IPS-NIHi11 (cell line): ENCODE measurements around the gene MED7.
"Not testable (repeated sequence)": the region's sequence is repeated elsewhere in the genome, so short reads cannot be mapped to it uniquely, and the experiment has no call there.

Experiments used
- DNase-seq: peaks from one replicate; pipeline ENCODE4 v3.0.0; 2012; ENCODE audit warnings: mixed read lengths, low spot score

Gene MED7, protein sequence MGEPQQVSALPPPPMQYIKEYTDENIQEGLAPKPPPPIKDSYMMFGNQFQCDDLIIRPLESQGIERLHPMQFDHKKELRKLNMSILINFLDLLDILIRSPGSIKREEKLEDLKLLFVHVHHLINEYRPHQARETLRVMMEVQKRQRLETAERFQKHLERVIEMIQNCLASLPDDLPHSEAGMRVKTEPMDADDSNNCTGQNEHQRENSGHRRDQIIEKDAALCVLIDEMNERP

DNA sequence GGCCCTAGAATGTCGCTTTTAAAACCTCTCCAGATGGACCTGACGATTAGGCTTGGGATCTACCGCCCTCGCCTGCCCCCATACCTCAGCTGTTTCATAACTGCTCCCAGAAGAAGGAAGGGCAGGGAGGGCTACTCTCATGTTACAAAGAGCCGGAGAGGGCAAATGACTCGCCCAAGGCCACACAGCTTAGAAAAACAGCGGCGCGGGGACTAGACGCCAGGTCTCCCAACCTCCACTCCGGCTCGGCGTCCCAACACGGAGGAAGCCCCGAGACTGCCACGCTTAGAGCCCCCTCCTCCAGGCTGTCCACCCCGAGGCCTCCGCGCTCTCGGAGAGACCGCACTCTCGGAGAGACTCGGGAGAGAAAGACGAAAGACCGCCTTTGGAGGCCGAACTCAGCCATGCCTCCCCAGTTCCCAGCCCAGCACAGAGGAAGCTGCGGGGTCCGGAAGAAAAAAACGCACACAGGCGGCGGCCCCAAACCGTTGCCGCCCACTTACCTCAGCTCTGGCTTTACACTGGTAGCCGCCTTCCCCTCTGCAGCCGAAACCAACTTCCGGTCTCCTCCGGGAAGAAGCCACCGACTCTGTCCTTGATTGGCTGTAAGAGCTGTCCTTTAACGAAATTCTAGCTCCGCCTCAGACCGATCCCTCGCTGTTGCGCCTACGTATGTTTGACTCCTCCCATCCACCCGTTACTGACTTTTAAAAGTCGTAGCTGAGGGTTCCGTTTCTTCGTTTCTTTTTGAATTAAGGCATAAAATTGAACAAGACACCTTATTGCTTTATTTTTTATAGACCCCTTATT lies at the start of gene MED7:
TSS of gene MED7 (minus strand) at position 549 of the 810 bp plus-strand sequence. CDS start 3,434 bp downstream, outside the sequence.
- DNase-seq = peak; percentile 97

DNA sequence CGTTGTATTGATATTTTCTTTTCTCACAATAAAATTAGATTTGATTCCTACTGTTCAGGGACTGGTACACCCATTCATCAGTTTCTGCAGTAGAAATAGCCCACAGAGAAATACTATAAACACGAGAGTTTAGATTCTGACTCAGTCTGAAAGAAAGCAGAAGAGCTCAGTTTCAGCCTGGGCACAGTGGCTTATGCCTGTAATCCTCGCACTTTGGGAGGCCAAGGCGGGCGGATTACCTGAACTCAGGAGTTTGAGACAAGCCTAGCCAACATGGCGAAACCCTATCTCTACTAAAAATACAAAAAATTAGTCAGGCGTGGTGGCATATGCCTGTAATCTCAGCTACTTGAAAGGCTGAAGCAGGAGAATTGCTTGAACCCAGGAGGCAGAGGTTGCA lies 46.6 kb upstream of the MED7 start:
- DNase-seq = no peak

DNA sequence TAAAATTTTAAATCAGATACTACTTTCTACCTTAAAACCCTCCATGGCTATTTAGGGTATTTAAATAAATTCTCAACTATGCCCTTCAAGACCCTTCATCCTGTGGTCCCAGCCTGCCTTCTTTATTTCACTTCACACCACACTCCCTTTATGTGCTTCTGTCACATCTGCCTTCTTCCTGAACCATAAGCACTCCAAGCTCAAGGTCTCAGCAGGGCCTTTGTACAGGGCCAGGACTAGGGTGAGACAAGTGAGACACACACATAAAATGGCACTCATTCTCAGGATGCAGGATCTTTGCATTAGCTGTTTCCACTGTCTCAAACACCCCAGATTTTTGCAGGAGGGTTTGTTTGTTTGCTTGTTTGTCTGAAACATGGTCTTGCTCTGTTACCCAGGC lies 45.6 kb upstream of the MED7 start:
- no peak for DNase-seq

DNA sequence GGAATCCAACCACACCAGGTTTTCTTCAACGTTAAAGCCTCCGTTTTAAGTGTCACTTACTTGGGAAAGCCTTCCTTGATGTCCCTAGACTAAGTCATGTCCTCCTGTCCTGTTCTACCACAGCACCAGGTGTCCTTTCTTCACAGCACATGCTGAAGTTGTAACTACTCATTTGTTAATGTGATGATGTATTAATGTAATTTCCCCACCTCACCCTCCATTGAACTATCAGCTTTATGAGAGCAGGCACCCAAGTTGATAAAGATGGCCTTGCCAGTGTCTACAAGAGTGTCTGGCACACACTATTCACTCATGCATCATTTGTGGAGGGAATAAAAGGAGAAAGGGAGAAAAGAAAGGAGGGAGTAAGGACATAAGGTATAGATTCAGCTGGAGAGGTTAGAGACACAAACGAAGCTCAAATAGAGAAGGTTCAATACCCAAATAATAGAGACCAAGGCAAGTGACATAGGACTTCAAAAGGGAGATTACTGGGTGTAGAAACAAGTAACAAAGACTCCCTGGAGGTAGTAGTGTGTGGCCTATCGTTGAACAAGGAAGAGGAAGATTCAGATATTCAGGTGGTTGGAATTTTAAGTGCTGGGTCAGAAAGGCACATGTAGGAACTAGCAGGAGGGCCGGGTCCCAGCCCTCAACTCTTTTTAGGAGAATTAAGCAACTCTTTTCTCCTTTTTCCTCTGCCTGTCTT lies 44.5 kb upstream of the MED7 start:
- peak; percentile 20 for DNase-seq

DNA sequence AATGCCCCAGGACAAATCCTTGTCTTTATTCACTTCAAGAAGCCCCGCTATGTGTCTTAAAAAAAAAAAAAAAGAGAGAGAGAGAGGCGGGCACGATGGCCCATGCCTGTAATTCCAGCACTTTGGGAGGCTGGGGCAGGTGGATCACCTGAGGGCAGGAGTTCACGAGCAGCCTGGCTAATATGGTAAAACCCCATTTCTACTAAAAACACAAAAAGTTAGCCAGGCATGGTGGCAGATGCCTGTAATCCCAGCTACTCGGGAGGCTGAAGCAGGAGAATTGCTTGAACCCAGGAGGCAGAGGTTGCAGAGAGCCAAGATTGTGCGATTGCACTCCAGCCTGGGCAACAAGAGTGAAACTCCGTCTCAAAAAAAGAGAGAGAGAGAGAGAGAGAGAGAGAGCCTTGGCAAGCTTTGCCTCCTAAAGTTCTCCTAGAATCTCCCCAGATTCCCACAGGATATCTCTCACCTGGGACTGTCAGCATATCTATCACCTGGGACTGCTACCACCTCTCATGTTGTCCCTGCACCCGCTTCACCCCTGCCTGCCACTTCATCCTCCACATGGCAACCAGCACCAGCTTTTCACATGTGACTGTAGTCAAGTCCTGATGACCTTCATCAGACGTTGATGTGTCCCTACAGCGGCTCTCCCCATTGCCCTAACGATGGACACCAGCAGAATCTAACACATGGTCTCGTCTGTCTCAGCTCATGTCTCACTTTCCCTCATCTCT lies 43.8 kb upstream of the MED7 start:
- no peak for DNase-seq

DNA sequence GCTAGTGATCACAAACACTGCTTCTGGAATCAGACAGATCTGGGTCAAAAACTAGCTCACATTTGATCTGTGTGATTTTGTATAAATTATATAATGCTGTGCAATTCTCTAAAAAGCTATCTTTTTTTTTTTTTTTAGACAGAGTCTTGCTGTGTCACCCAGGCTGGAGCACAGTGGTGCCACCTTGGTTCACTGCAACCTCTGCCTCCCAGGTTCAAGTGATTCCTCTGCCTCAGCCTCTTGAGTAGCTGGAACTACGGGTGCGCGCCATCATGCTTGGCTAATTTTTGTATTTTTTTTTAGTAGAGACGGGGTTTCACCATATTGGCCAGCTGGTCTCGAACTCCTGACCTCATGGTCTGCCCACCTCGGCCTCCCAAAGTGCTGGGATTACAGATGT lies 42.5 kb upstream of the MED7 start:
- DNase-seq = not testable (repeated sequence)

DNA sequence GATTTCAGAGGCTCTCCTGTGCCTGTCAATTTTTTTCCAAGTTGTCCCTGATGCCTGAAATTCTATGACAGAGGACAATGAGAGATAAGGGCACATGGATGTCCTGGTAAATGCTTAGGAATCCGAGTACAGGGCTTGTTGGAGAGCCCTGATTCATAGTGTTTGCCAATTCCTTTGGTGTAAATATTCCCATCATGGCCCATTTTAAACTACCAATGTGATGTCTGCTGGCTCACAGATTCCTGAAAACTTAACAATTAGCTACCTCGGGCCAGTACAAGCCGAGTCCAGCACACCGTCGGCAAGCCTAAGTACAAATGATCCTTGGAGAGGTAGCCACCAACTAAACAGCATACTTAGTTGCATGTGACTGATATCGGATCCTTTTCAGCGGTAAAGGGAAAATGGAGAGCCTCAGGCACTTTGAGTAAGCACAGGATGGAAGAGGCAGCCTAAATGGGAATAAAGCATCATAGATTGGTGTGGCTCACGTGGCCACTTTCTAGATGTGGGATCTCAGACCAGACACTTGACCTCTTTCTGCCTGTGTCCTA lies 41.5 kb upstream of the MED7 start:
- no peak for DNase-seq

DNA sequence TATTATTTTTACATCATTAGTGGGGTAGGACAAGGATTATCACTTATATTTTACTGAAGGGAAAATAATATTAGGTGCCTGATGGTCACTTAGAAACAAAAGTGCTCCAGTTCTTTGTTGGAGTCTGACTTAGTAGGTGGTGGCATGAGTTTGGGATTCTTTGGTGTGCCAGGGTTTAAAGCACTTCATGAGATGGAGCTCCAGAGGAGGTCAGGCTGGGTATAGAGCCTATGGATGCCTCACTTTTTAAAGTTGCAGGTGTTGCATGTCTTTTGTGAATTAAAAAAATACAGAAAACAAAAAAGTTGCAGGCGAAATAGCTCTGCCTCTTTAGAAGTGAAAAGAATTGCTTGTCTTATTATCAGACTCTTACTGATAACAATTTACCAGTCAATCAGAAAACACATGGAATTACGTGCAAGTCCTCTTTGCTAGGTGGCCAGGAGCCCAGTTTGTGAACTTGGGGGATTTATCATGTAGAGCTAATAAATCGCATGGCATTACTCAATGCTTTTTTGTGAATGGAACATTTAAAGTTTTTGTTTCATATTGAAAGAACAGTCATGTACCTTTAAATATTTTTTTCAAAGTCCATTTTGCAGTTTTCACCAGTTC lies 39.6 kb upstream of the MED7 start:
- DNase-seq = no peak

DNA sequence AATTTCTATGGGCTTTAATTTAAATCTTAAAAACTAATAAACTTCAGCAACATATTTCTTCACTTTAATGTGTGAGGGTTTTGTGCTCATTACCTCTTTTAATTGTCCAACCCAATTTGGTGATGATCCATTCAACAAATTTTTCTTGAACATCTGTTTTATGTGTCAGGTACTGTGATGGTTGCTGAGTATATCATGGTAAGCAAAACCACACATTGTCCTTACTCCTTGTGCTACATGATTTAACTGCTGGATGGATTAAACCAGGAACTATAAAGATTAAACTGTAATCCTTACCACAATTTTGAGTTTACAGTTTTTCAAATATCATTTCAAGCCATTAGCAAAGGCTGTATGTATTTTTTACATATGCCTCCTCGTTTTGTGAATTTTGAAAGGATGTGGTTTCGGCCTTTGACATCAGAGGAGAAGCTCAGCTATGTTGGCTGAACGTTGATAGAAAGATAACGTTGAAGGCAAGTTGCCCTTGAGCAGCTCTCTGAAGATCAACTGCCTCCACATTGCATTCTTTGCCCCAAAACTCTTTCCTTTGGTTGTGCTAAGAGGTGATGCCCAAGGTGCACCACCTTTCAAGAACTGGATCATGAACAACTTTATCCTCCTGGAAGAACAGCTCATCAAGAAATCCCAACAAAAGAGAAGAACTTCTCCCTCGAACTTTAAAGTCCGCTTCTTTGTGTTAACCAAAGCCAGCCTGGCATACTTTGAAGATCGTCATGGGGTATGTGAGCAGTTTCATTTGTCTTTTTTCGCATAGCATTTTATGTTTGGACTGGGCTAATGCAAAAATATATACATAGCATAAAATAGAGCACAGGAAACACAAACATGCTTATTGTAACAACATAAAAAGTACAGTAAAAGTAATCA lies 38.0 kb upstream of the MED7 start, which contains the start of gene ITK:
TSS of gene ITK (plus strand) at position 467 of the 891 bp plus-strand sequence. CDS start at position 605, 138 bp downstream.
- DNase-seq = no peak

DNA sequence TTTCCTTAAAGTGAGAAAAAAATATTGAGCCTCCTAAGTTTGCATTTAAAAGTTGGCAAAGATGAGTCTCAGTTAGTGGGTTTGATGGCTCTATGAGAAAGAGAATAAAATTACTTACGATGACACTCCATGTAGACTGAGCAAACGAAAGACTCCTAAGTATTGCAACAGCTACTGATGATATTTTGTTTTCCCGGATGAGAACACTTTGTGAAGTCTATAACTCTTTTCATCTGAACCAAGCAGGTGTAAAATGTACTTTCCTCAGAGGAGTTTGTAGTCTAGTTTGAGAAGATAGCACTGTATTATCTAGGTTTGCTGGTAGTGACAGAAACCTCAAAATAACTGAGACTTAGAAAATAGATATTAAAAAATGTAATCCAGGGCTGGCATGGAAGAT lies 36.3 kb upstream of the MED7 start:
- DNase-seq = no peak

DNA sequence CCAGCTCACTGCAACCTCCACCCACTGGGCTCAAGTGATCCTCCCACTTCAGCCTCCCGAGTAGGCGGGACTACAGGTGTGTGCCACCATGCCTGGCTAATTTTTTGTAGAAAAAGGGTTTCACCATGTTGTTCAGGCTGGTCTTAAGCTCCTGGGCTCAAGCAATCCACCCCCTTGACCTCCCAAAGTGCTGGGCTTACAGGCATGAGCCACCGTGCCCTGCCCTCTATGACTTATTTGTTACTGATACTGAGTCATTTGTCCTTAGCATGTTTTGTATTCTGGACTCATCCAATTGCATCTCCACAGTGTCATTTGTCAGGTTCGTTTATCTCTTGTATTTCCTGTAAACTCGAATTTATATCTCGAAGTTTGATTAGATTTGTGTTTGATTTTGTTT lies 35.3 kb upstream of the MED7 start:
- no peak for DNase-seq

DNA sequence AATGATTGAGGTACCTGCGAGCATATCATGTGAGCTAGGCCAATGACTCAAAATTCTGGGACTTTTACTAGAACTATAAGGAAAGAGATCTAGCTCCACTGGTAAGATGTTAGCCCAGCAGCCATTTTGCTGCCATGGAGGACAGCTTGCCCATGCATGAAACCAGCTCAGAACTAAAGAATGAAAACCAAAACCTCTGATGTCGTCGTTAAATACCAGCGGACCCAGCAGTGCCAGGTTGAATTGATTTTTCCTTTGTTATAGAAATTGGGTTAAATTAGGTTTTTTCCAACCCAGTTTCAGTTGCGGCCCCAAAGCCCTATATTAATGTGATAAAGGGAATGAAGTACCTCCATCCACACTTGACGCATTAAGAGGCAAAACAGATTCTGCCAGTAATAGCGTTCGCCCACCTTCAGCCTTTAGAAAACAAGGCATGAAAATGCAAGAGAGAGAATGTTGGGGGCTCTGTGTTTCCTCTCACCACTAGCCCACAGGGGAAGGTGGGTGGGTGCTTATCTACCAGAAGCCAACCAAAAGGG lies 32.5 kb upstream of the MED7 start:
- no peak for DNase-seq

DNA sequence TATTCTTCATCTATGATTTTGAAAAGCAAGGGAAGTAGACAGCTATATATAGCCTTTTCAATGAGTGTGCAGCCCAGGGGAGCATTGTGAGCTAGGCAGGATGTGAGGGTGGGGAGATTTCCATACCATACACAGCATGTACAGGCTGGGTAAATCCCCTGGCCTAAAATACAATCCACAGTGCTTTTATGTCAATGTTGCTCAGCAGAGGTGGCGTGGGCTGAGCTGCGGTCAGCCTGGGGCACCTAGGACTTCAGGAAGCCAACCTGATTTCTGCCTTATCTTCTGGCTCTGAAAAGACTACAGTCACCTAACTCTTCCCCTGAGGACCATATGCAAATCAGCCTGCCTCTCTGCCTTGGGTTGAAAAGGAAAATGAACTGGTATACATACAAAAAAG lies 29.7 kb upstream of the MED7 start:
- no peak for DNase-seq

DNA sequence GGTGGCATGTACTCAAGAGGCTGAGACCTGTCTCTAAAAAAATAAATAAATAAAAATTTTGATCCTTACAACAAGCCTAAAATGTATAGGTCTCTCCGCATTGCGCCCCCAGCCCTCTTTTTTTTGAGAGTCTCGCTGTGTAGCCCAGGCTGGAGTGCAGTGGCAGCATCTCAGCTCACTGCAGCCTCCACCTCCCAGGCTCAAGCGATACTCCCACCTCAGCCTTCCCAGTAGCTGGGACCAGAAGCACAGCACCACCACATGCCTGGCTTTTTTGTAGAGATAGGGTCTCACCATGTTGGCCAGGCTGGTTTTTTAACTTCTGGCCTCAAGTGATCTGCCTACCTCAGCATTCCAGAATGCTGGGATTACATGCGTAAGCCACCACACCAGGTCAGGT lies 25.6 kb upstream of the MED7 start:
- no peak for DNase-seq

DNA sequence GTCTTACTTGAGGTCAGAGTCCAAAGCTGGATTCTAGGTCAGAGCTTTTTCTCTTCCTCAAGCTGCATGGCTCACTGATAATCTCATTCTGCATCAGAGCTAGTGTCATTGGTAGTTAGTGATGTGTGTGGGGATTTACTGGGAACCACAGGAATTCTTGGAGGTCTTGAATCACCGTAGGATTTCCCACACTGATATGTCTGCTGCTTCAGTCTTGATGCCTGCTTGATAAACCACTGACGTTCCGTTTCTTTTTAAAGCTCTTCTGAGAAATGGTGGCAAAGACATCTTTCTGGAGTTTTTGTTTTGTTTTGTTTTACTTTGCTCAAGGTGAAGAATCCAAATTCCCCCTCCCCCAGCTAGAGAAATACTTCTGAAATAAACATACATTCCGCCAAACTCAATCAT lies 24.6 kb upstream of the MED7 start:
- no peak for DNase-seq

DNA sequence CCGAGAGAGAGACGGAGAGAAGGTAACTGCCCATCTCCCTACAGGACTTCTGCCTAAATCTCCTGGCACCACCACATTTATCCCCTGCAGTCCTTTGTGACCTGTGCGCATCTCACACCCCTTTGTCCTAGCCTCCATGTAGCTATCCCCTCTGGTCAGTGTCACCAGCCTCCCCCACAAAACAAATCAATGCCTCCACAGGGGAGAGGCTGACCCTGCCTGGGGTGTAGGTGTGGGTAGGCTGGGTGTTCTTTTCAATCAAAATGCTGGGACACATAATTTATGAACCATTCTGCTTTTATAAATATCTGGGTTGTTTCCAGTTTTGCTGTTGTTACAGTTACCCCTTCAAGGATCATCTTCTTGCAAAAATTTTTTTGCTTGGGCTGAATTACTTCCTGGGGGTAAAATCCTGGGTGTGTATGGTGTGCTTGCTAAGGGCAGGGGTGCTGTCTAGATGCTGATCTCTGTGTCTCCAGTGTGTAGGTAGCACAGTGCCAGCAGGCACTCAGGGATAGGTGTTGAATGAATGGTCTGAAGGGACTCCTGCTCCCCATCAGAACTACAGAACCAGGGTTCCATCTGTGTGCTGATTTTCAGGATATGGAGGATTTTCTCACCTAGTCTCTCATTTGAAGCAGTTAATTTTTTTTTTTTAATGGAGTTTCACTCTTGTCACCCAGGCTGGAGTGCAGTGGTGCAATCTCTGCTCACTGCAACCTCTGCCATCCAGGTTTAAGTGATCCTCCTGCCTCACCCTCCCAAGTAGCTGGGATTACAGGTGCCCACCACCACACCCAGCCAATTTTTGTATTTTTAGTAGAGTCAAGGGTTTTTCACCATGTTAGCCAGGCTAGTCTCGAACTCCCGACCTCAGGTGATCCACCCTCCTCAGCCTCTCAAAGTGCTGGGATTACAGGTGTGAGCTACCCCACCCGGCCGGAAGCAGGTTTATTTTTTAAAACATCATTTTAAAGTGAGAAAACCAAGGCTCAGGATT lies 23.8 kb upstream of the MED7 start, which contains the start of gene GARIN3:
TSS of gene GARIN3 (minus strand) at position 51 of the 1,000 bp plus-strand sequence. CDS start 96 bp downstream, outside the sequence.
- no peak for DNase-seq

DNA sequence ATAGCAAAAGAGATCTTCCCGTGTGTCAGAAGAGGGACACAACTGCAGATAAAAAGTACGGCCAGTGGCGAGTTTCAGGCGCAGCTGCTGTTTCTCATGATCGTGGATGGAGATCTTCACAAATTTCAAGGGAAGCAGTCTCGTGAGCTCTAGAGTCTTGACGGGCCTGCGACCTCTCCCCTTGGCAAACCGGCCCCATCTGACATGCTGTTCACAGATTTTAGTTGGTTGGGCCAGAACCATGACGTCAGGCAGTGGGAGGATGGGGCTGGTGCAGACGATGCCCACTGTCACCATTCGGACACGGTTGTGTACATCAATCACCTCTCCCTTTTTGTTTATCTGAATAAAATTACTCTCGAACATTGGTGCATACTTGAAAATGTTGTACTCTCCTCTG lies 23.0 kb upstream of the MED7 start:
- no peak for DNase-seq

DNA sequence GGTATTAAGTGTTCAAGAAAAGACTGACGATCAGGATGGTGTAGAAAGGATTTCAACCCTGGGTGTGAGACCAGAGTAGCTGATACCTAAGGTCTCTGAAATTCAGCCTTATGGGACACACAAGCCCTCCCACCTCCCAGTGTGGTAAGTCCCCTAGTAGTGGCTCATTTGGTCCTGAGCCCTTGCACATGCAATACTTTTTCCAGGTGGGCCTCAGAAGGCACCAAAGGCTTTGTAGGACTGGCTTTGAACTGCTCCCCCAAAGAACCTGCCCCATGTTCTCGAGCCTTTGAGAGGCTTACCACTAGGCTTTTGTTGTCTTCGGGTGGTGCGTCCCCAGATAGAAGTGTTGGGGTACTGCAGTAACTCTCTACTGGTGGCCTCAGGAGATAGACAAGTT lies 22.6 kb upstream of the MED7 start:
- DNase-seq = no peak

DNA sequence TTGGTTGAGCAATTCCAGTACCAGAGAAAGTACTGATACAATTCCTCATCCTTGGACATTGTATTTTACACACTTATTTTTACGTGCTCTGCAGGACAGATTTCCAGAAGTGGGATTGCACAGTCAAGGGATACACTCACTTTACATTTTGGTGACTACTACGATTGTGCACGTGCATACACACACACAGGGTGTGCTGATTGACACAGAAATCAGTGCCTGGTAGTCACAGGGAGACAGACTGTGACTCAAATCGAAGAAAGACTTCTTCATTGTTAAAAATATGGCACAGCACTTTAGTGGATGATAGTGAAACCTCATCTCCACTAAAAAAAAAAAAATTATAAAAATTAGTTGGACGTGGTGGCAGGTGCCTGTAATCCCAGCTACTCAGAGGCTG lies 21.9 kb upstream of the MED7 start:
- no peak for DNase-seq
